Eye (tissue), 1 donor: ENCODE data around the gene SLC27A5.
"Not testable (repeated sequence)": the region's sequence is repeated elsewhere in the genome, so short reads cannot be mapped to it uniquely, and the experiment has no call there.

Experiments used
- DNase-seq: peaks from one replicate; pipeline ENCODE4 v3.0.0-alpha.2; 2015

SLC27A5 gene

GRCh38 chr19:58466760-58467589, 44.8 kb downstream of the SLC27A5 start, which contains the start of gene ZNF324:
TSS of gene ZNF324 (plus strand) at chr19:58467080. CDS start at chr19:58469186, 2,106 bp downstream.
- peak; percentile 99 for DNase-seq

GRCh38 chr19:58466089-58466759, 45.6 kb downstream of the SLC27A5 start:
- DNase-seq, result no peak

- no peak for DNase-seq
Measured at GRCh38 chr19:58460039-58460438, 51.8 kb downstream of the SLC27A5 start.

GRCh38 chr19:58456111-58456510, 55.7 kb downstream of the SLC27A5 start:
- DNase-seq, result no peak

- DNase-seq, result no peak
Measured at GRCh38 chr19:58455306-58455705, 56.5 kb downstream of the SLC27A5 start.

- no peak for DNase-seq
Measured at GRCh38 chr19:58453743-58454142, 58.0 kb downstream of the SLC27A5 start.

- peak; percentile 99 for DNase-seq
Measured at GRCh38 chr19:58451358-58452101, 60.3 kb downstream of the SLC27A5 start, which contains the start of gene ZNF324B. TSS of gene ZNF324B (plus strand) at chr19:58451622. CDS start at chr19:58453702, 2,080 bp downstream.

GRCh38 chr19:58450856-58451357, 60.9 kb downstream of the SLC27A5 start:
- no peak for DNase-seq

- DNase-seq, result not testable (repeated sequence)
Measured at GRCh38 chr19:58449980-58450379, 61.8 kb downstream of the SLC27A5 start.

- not testable (repeated sequence) for DNase-seq
Measured at GRCh38 chr19:58448860-58449259, 62.9 kb downstream of the SLC27A5 start.
